Measurements from ENCODE around the gene CAPN15. TPM values are rescaled to one million over a fixed set of nuclear protein-coding genes. Genes with fewer than 3 reads are reported as not detected.

Gene CAPN15
- polyA plus RNA-seq, 1 of the 3 experiments (the other 2 are of a cell fraction), result 22.9 TPM

GRCh38 chr16:500709-501108 lies 26.8 kb upstream of the CAPN15 start:
- ChIA-PET CTCF (interaction anchor here (1.2 kb wide), 1 partner anchor 138 kb away, joined by 3 read pairs; no protein-coding TSS in a partner anchor), POLR2A (no interaction called here)
- Histone ChIP-seq H3K9me3 (no peaks in the 10 kb centered on the region), H3K9ac (no peak overlapping the region), H4K20me1 (ENCODE audit: insufficient read depth) (no peaks in the 10 kb centered on the region), H3F3A (replicated peaks; ENCODE audit: insufficient read depth) (no peaks in the 10 kb centered on the region), H3K27me3 (ENCODE audit: insufficient read depth) (no peaks in the 10 kb centered on the region), H3K36me3 (replicated peaks in 1 of 2; ENCODE audit: control insufficient read depth in 1 of 2, insufficient read depth in 2 of 2, low read length in 1 of 2) (peaks cover 3 to 20% of the 10 kb centered on the region in 2 experiments), H3K4me2 (no peak overlapping the region), H3K4me1 (ENCODE audit: control insufficient read depth in 1 of 2, insufficient read depth in 2 of 2, low read depth in 1 of 2, low read length in 1 of 2) (no peaks in the 10 kb centered on the region), H3K4me3 (ENCODE audit: low read depth in 2 of 2, low read length in 1 of 2) (no peak overlapping the region), H2AFZ (ENCODE audit: low read depth) (no peak overlapping the region), H3K27ac (ENCODE audit: low read depth in 2 of 2, low read length in 1 of 2) (no peak overlapping the region), H3K9me2 (no peaks in the 10 kb centered on the region), H3K79me2 (ENCODE audit: insufficient read depth) (no peaks in the 10 kb centered on the region)
- TF ChIP-seq IRF3 (IDR thresholded peaks at IDR 0.05; ENCODE audit: low read depth, low read length), result no peak
- TF ChIP-seq, protein P1, sequence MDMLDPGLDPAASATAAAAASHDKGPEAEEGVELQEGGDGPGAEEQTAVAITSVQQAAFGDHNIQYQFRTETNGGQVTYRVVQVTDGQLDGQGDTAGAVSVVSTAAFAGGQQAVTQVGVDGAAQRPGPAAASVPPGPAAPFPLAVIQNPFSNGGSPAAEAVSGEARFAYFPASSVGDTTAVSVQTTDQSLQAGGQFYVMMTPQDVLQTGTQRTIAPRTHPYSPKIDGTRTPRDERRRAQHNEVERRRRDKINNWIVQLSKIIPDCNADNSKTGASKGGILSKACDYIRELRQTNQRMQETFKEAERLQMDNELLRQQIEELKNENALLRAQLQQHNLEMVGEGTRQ (IDR thresholded peaks at IDR 0.05; ENCODE audit: borderline replicate concordance, low read depth, low read length), result no peak
- DNase-seq, result no peak
- WGBS (ENCODE audit: low lambda C conversion rate), result 89% methylated on average over 9 of the region's 12 CpGs

GRCh38 chr16:502179-502943 lies 25.2 kb upstream of the CAPN15 start:
- no peaks in the 10 kb centered on the region for H3K27me3 ChIP-seq (ENCODE audit: insufficient read depth)
- H3K4me1 ChIP-seq (ENCODE audit: control insufficient read depth in 1 of 2, insufficient read depth in 2 of 2, low read depth in 1 of 2, low read length in 1 of 2), result no peaks in the 10 kb centered on the region
- CTCF ChIA-PET, result interaction anchor here (1.1 to 1.8 kb wide), 3 partner anchors 10 to 110 kb away, joined by 3 to 9 read pairs (median 4); no protein-coding TSS in a partner anchor
- H3K36me3 ChIP-seq (replicated peaks in 1 of 2; ENCODE audit: control insufficient read depth in 1 of 2, insufficient read depth in 2 of 2, low read length in 1 of 2), result peaks cover 3 to 25% of the 10 kb centered on the region in 2 experiments
- DNase-seq, result no peak
- H3K27ac ChIP-seq (ENCODE audit: low read depth in 2 of 2, low read length in 1 of 2), result no peak overlapping the region
- H3K9me2 ChIP-seq, result no peaks in the 10 kb centered on the region
- H3K9ac ChIP-seq, result no peak overlapping the region
- no peaks in the 10 kb centered on the region for H3K9me3 ChIP-seq
- no peaks in the 10 kb centered on the region for H4K20me1 ChIP-seq (ENCODE audit: insufficient read depth)
- no peak for TF ChIP-seq TAF1 (IDR thresholded peaks at IDR 0.05; ENCODE audit: borderline replicate concordance, low read depth, low read length)
- TF ChIP-seq RAD21 (IDR thresholded peaks at IDR 0.05; ENCODE audit: low read length), result no peak
- TF ChIP-seq RCOR1 (IDR thresholded peaks at IDR 0.05; ENCODE audit: low read length), result no peak
- no peak for TF ChIP-seq CHD2 (IDR thresholded peaks at IDR 0.05; ENCODE audit: low read length, partially characterized antibody)
- no peak for TF ChIP-seq PBX3 (IDR thresholded peaks at IDR 0.05)
- TF ChIP-seq YY1 (IDR thresholded peaks at IDR 0.05; ENCODE audit: low read depth), result no peak
- TF ChIP-seq, protein P2, sequence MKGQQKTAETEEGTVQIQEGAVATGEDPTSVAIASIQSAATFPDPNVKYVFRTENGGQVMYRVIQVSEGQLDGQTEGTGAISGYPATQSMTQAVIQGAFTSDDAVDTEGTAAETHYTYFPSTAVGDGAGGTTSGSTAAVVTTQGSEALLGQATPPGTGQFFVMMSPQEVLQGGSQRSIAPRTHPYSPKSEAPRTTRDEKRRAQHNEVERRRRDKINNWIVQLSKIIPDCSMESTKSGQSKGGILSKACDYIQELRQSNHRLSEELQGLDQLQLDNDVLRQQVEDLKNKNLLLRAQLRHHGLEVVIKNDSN (IDR thresholded peaks at IDR 0.05; ENCODE audit: borderline replicate concordance, low read depth), result no peak
- no peak for TF ChIP-seq MXI1 (IDR thresholded peaks at IDR 0.05; ENCODE audit: low read depth, low read length)
- no peak for TF ChIP-seq POLR2AphosphoS5 (IDR thresholded peaks at IDR 0.05; ENCODE audit: low read depth, low read length)
- no peak for TF ChIP-seq TEAD4 (IDR thresholded peaks at IDR 0.05; ENCODE audit: borderline replicate concordance, insufficient read depth)
- TF ChIP-seq RXRA (IDR thresholded peaks at IDR 0.05; ENCODE audit: borderline replicate concordance, low read depth), result no peak
- no peak overlapping the region for H3K4me3 ChIP-seq (ENCODE audit: low read depth in 2 of 2, low read length in 1 of 2)
- no peak overlapping the region for H2AFZ ChIP-seq (ENCODE audit: low read depth)
- 94% methylated on average over 20 of the region's 22 CpGs for WGBS (ENCODE audit: low lambda C conversion rate)
- no peaks in the 10 kb centered on the region for H3F3A ChIP-seq (replicated peaks; ENCODE audit: insufficient read depth)
- H3K4me2 ChIP-seq, result no peak overlapping the region
- POLR2A ChIA-PET, result no interaction called here
- no peaks in the 10 kb centered on the region for H3K79me2 ChIP-seq (ENCODE audit: insufficient read depth)

All from SK-N-SH (cell line).